Spleen (tissue), 11 donors: ENCODE measurements around the gene TBL1X. TPM values are rescaled to one million over a fixed set of nuclear protein-coding genes. Genes with fewer than 3 reads are reported as not detected.

Source experiments
- DNase-seq: peaks from one replicate; pipeline ENCODE4 v3.0.0-alpha.2; 2020
- H3K27ac ChIP-seq, 8 donors: fragments of 200-600 bp; sonication (generic) in 7 of 8; 1 replicate in 4 of 8; 2 replicates in 4 of 8; pipeline versions ENCODE4 v1.5.0 to v1.8.0; 2016 to 2021; ENCODE audit warnings: inconsistent platforms in 4 of 8, mild to moderate bottlenecking in 4 of 8, moderate library complexity in 1 of 8
- H3K27me3 ChIP-seq, 7 donors: fragments of 200-600 bp; sonication (generic) in 6 of 7; replicated peaks in 1 of 7; 1 replicate in 4 of 7; 2 replicates in 3 of 7; pipeline versions ENCODE4 v1.5.0 to v1.8.0; 2016 to 2021; ENCODE audit warnings: inconsistent platforms in 3 of 7, mild to moderate bottlenecking in 1 of 7
- H3K36me3 ChIP-seq, 6 donors: fragments of 200-600 bp; sonication (generic) in 5 of 6; 1 replicate in 4 of 6; 2 replicates in 2 of 6; pipeline versions ENCODE4 v1.5.0 to v1.8.0; 2016 to 2021; ENCODE audit warnings: inconsistent platforms in 2 of 6
- H3K4me1 ChIP-seq, 6 donors: fragments of 200-600 bp; sonication (generic) in 5 of 6; 1 replicate in 3 of 6; 2 replicates in 3 of 6; pipeline versions ENCODE4 v1.5.0 to v1.8.0; 2016 to 2021; ENCODE audit warnings: inconsistent platforms in 3 of 6
- H3K4me3 ChIP-seq, 8 donors: fragments of 200-600 bp; sonication (generic) in 7 of 8; 1 replicate in 4 of 8; 2 replicates in 4 of 8; pipeline versions ENCODE4 v1.5.0 to v1.8.0; 2016 to 2021; ENCODE audit warnings: inconsistent platforms in 4 of 8, mild to moderate bottlenecking in 4 of 8, moderate library complexity in 2 of 8
- H3K9me3 ChIP-seq, 8 donors: fragments of 200-600 bp; sonication (generic) in 7 of 8; 1 replicate in 4 of 8; 2 replicates in 4 of 8; pipeline versions ENCODE4 v1.5.0 to v1.8.0; 2016 to 2021; ENCODE audit warnings: inconsistent platforms in 4 of 8
- POLR2A ChIP-seq, 3 donors: fragments of 450-650 bp; IDR thresholded peaks; one replicate each; pipeline ENCODE4 v1.5.1; 2017; ENCODE audit warnings: antibody characterized with exemption in 3 of 3, mild to moderate bottlenecking in 1 of 3
- POLR2AphosphoS5 ChIP-seq, 3 donors: sonication (generic); formaldehyde crosslinking; IDR thresholded peaks; one replicate each; pipeline ENCODE4 v1.5.1; 2017; ENCODE audit warnings: antibody characterized with exemption in 3 of 3
- WGBS, 5 donors: extraction: QIAGEN DNeasy Blood & Tissue Kit in 3 of 5; methylation state at CpG; one replicate each; pipeline versions ENCODE4 v1.1.5 to v1.1.7; 2013 to 2018; 5-methylcytosine and 5-hydroxymethylcytosine counted together
- intact Hi-C: fragments of 100-400 bp; cut with DNase I; formaldehyde crosslinking; loops from one replicate; pipeline ENCODE4 v1.15.0; 2023; ENCODE audit warnings: low total_unique reads
- polyA plus RNA-seq, 3 donors: library from polyadenylated mRNA; stranded (reverse); fragments of 200-250 nt; gene quantifications; one replicate each; pipeline ENCODE4 v1.2.1, GENCODE V29; 2013
- total RNA-seq, 7 donors: library from RNA; depleted of rRNA in 3 of 7; stranded (reverse); fragments of >200 nt in 3 of 7; fragmentation: NEBNext Ultra II Directional in 4 of 7; extraction: Animal tissue kit (Norgen Biotek cat#: 25700) in 4 of 7; gene quantifications; one replicate each; pipeline versions ENCODE4 v1.1.0 to v1.2.1, GENCODE V29; 2016 to 2021
- TF ChIP-seq, protein P1 (sequence below), 11 experiments: fragments of 200-600 bp in 7 of 11; fragments of 450-650 bp in 4 of 11; sonication (generic) in 4 of 11; IDR thresholded peaks in 8 of 11; conservative IDR thresholded peaks in 3 of 11; 1 replicate in 7 of 11; 2 replicates in 4 of 11; pipeline versions ENCODE4 v1.4.0 to v1.8.0; 2016 to 2021; ENCODE audit warnings: antibody characterized with exemption in 11 of 11, inconsistent platforms in 4 of 11, mild to moderate bottlenecking in 1 of 11
- donor health status: healthy with polysubstance abuse.
- donor health status: DM: no; HTN: no; CAD: no; lungs with moderate emphysema.
- donor health status: DM: no; HTN: no; CAD: no.
- donor health status: Bipolar disorder and iron deficiency.
- donor health status: healthy.
- donor health status: DM: no; HTN: no; CAD: no.
- donor health status: DM: yes; HTN: yes; CAD: no.

TBL1X gene
- total and polyA plus RNA-seq, 10 donors, result 3.0 to 37.2 (median 21.4) TPM

DNA sequence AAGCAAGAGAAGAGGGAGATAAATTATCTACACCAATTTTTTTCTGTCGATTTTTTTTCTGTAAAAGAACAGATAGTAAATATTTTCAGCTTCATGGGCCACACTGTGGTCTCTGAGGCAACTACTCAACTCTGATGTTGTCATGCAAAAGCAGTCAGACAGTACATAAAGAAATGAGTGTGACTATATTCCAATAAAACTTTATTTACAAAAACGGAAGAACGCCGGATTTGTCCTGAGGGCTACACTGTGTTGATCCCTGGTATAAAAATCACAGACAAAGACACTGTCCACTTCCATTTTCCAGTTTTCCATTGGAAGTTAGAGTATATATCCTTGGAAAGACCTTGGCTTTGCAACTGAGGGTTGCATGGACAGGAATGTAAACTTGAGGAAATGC is 282.8 kb downstream of the TBL1X start:
- Histone ChIP-seq H3K9me3 (peaks cover 0 to 2% (median 0%) of the 10 kb centered on the region in 8 donors), H3K4me1 (no peaks in the 10 kb centered on the region), H3K27me3 (peaks cover 0 to 2% (median 0%) of the 10 kb centered on the region in 7 donors), H3K36me3 (no peaks in the 10 kb centered on the region), H3K27ac (no peak overlapping the region), H3K4me3 (no peak overlapping the region)
- TF ChIP-seq POLR2AphosphoS5 (IDR thresholded peaks at IDR 0.05) (no peak), POLR2A (IDR thresholded peaks at IDR 0.05) (no peak)
- TF ChIP-seq, protein P1, sequence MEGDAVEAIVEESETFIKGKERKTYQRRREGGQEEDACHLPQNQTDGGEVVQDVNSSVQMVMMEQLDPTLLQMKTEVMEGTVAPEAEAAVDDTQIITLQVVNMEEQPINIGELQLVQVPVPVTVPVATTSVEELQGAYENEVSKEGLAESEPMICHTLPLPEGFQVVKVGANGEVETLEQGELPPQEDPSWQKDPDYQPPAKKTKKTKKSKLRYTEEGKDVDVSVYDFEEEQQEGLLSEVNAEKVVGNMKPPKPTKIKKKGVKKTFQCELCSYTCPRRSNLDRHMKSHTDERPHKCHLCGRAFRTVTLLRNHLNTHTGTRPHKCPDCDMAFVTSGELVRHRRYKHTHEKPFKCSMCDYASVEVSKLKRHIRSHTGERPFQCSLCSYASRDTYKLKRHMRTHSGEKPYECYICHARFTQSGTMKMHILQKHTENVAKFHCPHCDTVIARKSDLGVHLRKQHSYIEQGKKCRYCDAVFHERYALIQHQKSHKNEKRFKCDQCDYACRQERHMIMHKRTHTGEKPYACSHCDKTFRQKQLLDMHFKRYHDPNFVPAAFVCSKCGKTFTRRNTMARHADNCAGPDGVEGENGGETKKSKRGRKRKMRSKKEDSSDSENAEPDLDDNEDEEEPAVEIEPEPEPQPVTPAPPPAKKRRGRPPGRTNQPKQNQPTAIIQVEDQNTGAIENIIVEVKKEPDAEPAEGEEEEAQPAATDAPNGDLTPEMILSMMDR (IDR thresholded peaks at IDR 0.05 in 8 of 11, conservative IDR thresholded peaks at IDR 0.05 in 3 of 11), result no peak
- no peak for DNase-seq
- WGBS, 5 donors, result 87 to 93% (median 90%) methylated on average over 4 of the region's 4 CpGs
- intact Hi-C loops, result no loop called here

DNA sequence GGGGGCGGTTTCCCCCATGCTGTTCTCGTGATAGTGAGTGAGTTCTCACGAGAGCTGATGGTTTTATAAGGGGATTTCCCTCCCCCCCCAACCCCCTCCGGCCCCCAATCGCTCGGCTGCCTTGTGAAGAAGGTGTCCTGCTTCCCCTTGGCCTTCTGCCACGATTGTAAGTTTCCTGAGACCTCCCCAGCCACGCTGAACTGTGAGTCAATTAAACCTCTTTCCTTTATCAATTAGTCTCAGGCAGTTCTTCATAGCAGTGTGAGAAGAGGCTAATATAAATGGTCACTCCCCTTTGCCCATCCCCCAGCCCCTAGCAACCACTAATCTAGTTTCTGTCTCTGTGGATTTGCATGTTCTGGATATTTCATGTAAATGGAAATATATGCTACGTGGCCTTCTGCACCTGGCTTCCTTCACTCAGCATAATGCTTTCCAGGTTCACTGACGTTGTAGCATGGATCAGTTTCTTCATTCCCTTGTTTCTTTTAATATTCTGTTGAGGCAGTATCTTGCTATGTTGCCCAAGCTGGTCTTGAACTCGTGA is 284.4 kb downstream of the TBL1X start:
- H3K27me3 ChIP-seq, result peaks cover 0 to 5% (median 0%) of the 10 kb centered on the region in 7 donors

DNA sequence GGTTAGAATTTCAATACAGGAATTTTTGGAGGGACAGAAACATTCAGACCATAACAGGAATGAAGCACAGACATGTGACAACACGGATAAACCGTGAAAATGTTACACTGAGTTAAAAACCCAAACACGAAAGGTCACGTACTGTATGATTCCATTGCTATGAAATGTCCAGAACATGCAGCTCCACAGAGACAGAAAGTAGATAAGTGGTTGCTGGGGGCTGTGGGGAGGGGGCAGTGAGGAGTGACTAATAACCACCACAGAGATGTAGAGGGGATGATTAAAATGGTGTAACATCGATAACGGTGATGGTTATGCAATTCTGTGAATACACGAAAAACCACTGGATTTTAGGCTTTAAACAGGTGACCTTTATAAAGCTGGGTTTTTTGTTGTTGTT is 292.5 kb downstream of the TBL1X start:
- no peak for TF ChIP-seq POLR2A (IDR thresholded peaks at IDR 0.05)
- TF ChIP-seq, protein P1 (IDR thresholded peaks at IDR 0.05 in 8 of 11, conservative IDR thresholded peaks at IDR 0.05 in 3 of 11), result no peak
- TF ChIP-seq POLR2AphosphoS5 (IDR thresholded peaks at IDR 0.05), result no peak
- Histone ChIP-seq H3K36me3 (no peaks in the 10 kb centered on the region), H3K9me3 (peaks cover 0 to 24% (median 2%) of the 10 kb centered on the region in 8 donors), H3K4me3 (no peak overlapping the region), H3K27me3 (peaks cover 0 to 10% (median 0%) of the 10 kb centered on the region in 7 donors), H3K4me1 (no peaks in the 10 kb centered on the region), H3K27ac (no peak overlapping the region)
- DNase-seq, result no peak
- intact Hi-C loops, result no loop called here
- 85 to 94% (median 88%) methylated on average over 7 of the region's 7 CpGs for WGBS, 5 donors

More for the DNA sequence above, 284.4 kb downstream of the TBL1X start:
- Histone ChIP-seq H3K36me3 (no peaks in the 10 kb centered on the region), H3K9me3 (peaks cover 0 to 2% (median 0%) of the 10 kb centered on the region in 8 donors), H3K4me1 (no peaks in the 10 kb centered on the region), H3K4me3 (no peak overlapping the region), H3K27ac (no peak overlapping the region)
- intact Hi-C loops, result no loop called here
- 41 to 53% (median 50%) methylated on average over 5 to 11 of the region's 11 CpGs for WGBS, 5 donors
- no peak for TF ChIP-seq POLR2AphosphoS5 (IDR thresholded peaks at IDR 0.05)
- TF ChIP-seq, protein P1 (IDR thresholded peaks at IDR 0.05 in 8 of 11, conservative IDR thresholded peaks at IDR 0.05 in 3 of 11), result no peak
- TF ChIP-seq POLR2A (IDR thresholded peaks at IDR 0.05), result no peak
- no peak for DNase-seq

DNA sequence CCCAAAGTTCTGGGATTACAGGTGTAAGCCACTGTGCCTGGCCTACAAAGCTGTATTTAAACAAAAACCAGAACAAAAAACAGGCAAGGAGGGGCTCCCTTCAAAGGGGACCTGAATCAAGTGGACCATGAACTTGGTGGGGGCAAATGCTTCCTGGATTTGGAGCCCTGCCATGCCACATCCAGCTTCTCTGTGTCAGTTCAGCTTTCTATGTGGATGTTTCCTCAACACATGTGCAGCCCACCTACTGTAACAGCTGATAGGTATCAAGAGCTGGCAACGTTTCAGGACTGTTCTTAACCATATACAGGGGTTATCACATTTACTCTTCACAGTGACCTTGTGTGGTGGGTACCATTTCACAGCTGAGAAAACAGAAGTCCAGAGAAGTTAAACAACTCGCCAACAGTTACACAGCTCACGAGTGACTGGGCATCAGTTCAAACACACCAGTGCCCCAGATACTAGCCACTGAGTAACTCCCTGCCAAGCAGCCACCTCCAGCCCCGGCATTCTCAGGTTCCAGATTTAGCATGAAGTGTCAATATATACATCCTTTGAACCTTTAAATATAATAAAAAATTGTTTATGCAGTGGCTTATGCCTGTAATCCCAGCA is 293.3 kb downstream of the TBL1X start:
- no peak overlapping the region for H3K4me3 ChIP-seq
- intact Hi-C loops, result no loop called here

More for the DNA sequence above, 293.3 kb downstream of the TBL1X start:
- Histone ChIP-seq H3K27ac (no peak overlapping the region), H3K27me3 (peaks cover 0 to 5% (median 0%) of the 10 kb centered on the region in 7 donors), H3K36me3 (no peaks in the 10 kb centered on the region), H3K4me1 (no peaks in the 10 kb centered on the region), H3K9me3 (peaks cover 0 to 24% (median 2%) of the 10 kb centered on the region in 8 donors)
- no peak for TF ChIP-seq POLR2AphosphoS5 (IDR thresholded peaks at IDR 0.05)
- TF ChIP-seq, protein P1 (IDR thresholded peaks at IDR 0.05 in 8 of 11, conservative IDR thresholded peaks at IDR 0.05 in 3 of 11), result no peak
- no peak for TF ChIP-seq POLR2A (IDR thresholded peaks at IDR 0.05)
- WGBS, 5 donors, result 27 to 53% (median 46%) methylated on average over 2 to 4 of the region's 4 CpGs
- no peak for DNase-seq
